Activated CD4-positive, alpha-beta memory T cell treated with anti-CD3 and anti-CD28 coated beads for 36 hours (primary cell): ENCODE measurements around the gene C2CD2L. TPM values are rescaled to one million over a fixed set of nuclear protein-coding genes. Genes with fewer than 3 reads are reported as not detected.
"Not testable (repeated sequence)": the region's sequence is repeated elsewhere in the genome, so short reads cannot be mapped to it uniquely, and the experiment has no call there.

ENCODE experiments used
- CTCF ChIA-PET: fragments of 350-600 bp; sonication (Branson Sonifier 250); formaldehyde crosslinking; loops from one replicate; lab custom pipeline; 2021; ENCODE audit warnings: antibody characterized with exemption, inconsistent platforms; lab: Charles Lee
- POLR2A ChIA-PET: fragments of 350-600 bp; sonication (Branson Sonifier 250); formaldehyde crosslinking; loops from one replicate; lab custom pipeline; 2021; ENCODE audit warnings: antibody characterized with exemption; lab: Charles Lee
- DNase-seq: peaks from one replicate; pipeline ENCODE4 v3.0.0-alpha.2; 2020
- H3K27ac Mint-ChIP-seq: one replicate; pipeline ENCODE4 v1.8.0; 2021; ENCODE audit warnings: mixed read lengths
- H3K27me3 Mint-ChIP-seq: one replicate; pipeline ENCODE4 v1.8.0; 2021; ENCODE audit warnings: mixed read lengths
- H3K36me3 Mint-ChIP-seq: one replicate; pipeline ENCODE4 v1.8.0; 2021; ENCODE audit warnings: mixed read lengths
- H3K4me1 Mint-ChIP-seq: one replicate; pipeline ENCODE4 v1.8.0; 2021; ENCODE audit warnings: low read depth, mixed read lengths
- H3K4me3 Mint-ChIP-seq: one replicate; pipeline ENCODE4 v1.8.0; 2021; ENCODE audit warnings: mild to moderate bottlenecking, mixed read lengths
- H3K9me3 Mint-ChIP-seq: one replicate; pipeline ENCODE4 v1.8.0; 2021; ENCODE audit warnings: mixed read lengths
- intact Hi-C: fragments of 100-400 bp; cut with micrococcal nuclease; formaldehyde crosslinking; loops from one replicate; pipeline ENCODE4 v1.15.1; 2023
- total RNA-seq, 2 experiments: library from RNA; stranded (reverse); gene quantifications; one replicate each; pipeline ENCODE4 v1.2.3, GENCODE V29; 2021

The C2CD2L gene
- total RNA-seq, result 10 to 100 TPM; 23.6 to 25.2 TPM

- H3K9me3 Mint-ChIP-seq, result no peaks in the 10 kb centered on the region
- peak within 1 kb of the TSS; percentile 93 for H3K27ac Mint-ChIP-seq
- DNase-seq, result peak; percentile 95
- H3K4me3 Mint-ChIP-seq, result peak within 1 kb of the TSS; percentile 80
- ChIA-PET CTCF (interaction anchor here (0.6 to 1.8 kb wide), 9 partner anchors 12 to 217 kb away, joined by 3 to 9 read pairs (median 5); partner anchors contain the start of genes CBL, HINFP and NLRX1), POLR2A (interaction anchor here (0.8 to 5.2 kb wide), 11 partner anchors 9 to 99 kb away, joined by 3 to 56 read pairs (median 5); partner anchors contain the start of genes HINFP, HMBS, HYOU1 and TRAPPC4)
- intact Hi-C loops, result loop anchor here (1.0 to 5.0 kb wide), 6 partner anchors 12 to 214 kb away; partner anchors contain the start of genes BCL9L, HINFP, HYOU1 and VPS11
- H3K27me3 Mint-ChIP-seq, result no peaks in the 10 kb centered on the region
- H3K36me3 Mint-ChIP-seq, result peaks cover 4% of the 10 kb centered on the region
- peaks cover 41% of the 10 kb centered on the region for H3K4me1 Mint-ChIP-seq
Measured at GRCh38 chr11:119106564-119107537, at the start of gene C2CD2L. Gene C2CD2L, plus strand, starts transcription at chr11:119107344. Its CDS starts 398 bp downstream, at chr11:119107742.

- peaks cover 33% of the 10 kb centered on the region for H3K4me1 Mint-ChIP-seq
- DNase-seq, H3K27ac Mint-ChIP-seq, H3K4me3 Mint-ChIP-seq, H3K27me3 Mint-ChIP-seq, intact Hi-C loops, CTCF ChIA-PET, H3K9me3 Mint-ChIP-seq, POLR2A ChIA-PET: not testable (repeated sequence)
- peaks cover 15% of the 10 kb centered on the region for H3K36me3 Mint-ChIP-seq
Measured at GRCh38 chr11:119059128-119059527, 48.0 kb upstream of the C2CD2L start.

GRCh38 chr11:119061256-119061655, 45.9 kb upstream of the C2CD2L start:
- H3K27me3 Mint-ChIP-seq, result no peaks in the 10 kb centered on the region

GRCh38 chr11:119062779-119063178, 44.4 kb upstream of the C2CD2L start:
- intact Hi-C loops, result no loop called here
- POLR2A ChIA-PET, result interaction anchor here (1.5 kb wide), 1 partner anchor 32 kb away, joined by 5 read pairs; a partner anchor contains a TSS
- no peak overlapping the region for H3K27ac Mint-ChIP-seq
- no peaks in the 10 kb centered on the region for H3K9me3 Mint-ChIP-seq
- no peaks in the 10 kb centered on the region for H3K27me3 Mint-ChIP-seq
- H3K36me3 Mint-ChIP-seq, result peaks cover 4% of the 10 kb centered on the region
- no peak for DNase-seq
- H3K4me1 Mint-ChIP-seq, result peaks cover 36% of the 10 kb centered on the region
- no peak overlapping the region for H3K4me3 Mint-ChIP-seq
- CTCF ChIA-PET, result no interaction called here

More at GRCh38 chr11:119061256-119061655, 45.9 kb upstream of the C2CD2L start:
- no peak for DNase-seq
- intact Hi-C loops, result no loop called here
- Mint-ChIP-seq H3K9me3 (no peaks in the 10 kb centered on the region), H3K27ac (no peak overlapping the region), H3K4me1 (peaks cover 32% of the 10 kb centered on the region), H3K36me3 (peaks cover 5% of the 10 kb centered on the region), H3K4me3 (no peak overlapping the region)
- CTCF ChIA-PET, result no interaction called here
- POLR2A ChIA-PET, result no interaction called here

GRCh38 chr11:119065369-119065768, 41.8 kb upstream of the C2CD2L start:
- peaks cover 38% of the 10 kb centered on the region for H3K4me1 Mint-ChIP-seq
- H3K27me3 Mint-ChIP-seq, result no peaks in the 10 kb centered on the region
- H3K9me3 Mint-ChIP-seq, result no peaks in the 10 kb centered on the region
- DNase-seq, result peak; percentile 66
- no peak overlapping the region for H3K4me3 Mint-ChIP-seq
- POLR2A ChIA-PET, result interaction anchor here (0.8 kb wide), 1 partner anchor 41 kb away, joined by 3 read pairs; no protein-coding TSS in a partner anchor
- no peak overlapping the region for H3K27ac Mint-ChIP-seq
- CTCF ChIA-PET, result interaction anchor here (0.6 to 1.3 kb wide), 5 partner anchors 9 to 131 kb away, joined by 3 to 6 read pairs (median 4); no protein-coding TSS in a partner anchor
- peaks cover 10% of the 10 kb centered on the region for H3K36me3 Mint-ChIP-seq
- intact Hi-C loops, result loop anchor here (1.0 to 5.0 kb wide), 2 partner anchors 131 to 272 kb away; no protein-coding TSS in a partner anchor

- peaks cover 11% of the 10 kb centered on the region for H3K36me3 Mint-ChIP-seq
- peak; percentile 99 for DNase-seq
- ChIA-PET CTCF (interaction anchor here (0.6 to 2.3 kb wide), 17 partner anchors 9 to 255 kb away, joined by 3 to 12 read pairs (median 5); partner anchors contain the start of genes HMBS, HYOU1 and SLC37A4), POLR2A (interaction anchor here (0.6 to 2.7 kb wide), 18 partner anchors 8 to 138 kb away, joined by 3 to 35 read pairs (median 5); partner anchors contain the start of genes C2CD2L, CBL, CENATAC and DPAGT1)
- peak within 1 kb of the TSS; percentile 97 for H3K27ac Mint-ChIP-seq
- no peaks in the 10 kb centered on the region for H3K9me3 Mint-ChIP-seq
- intact Hi-C loops, result loop anchor here (1.0 to 5.0 kb wide), 5 partner anchors 10 to 270 kb away; partner anchors contain the start of genes C2CD2L and HYOU1
- peaks cover 38% of the 10 kb centered on the region for H3K4me1 Mint-ChIP-seq
- no peaks in the 10 kb centered on the region for H3K27me3 Mint-ChIP-seq
- peak within 1 kb of the TSS; percentile 96 for H3K4me3 Mint-ChIP-seq
Measured at GRCh38 chr11:119067371-119068222, 39.5 kb upstream of the C2CD2L start, which contains the start of gene VPS11. Gene VPS11, plus strand, starts transcription at chr11:119067818. Its CDS starts 6 bp downstream, at chr11:119067824.

- intact Hi-C loops, result no loop called here
- Mint-ChIP-seq H3K27me3 (no peaks in the 10 kb centered on the region), H3K9me3 (no peaks in the 10 kb centered on the region), H3K27ac (no peak overlapping the region), H3K4me1 (no peaks in the 10 kb centered on the region), H3K4me3 (no peak overlapping the region), H3K36me3 (peaks cover 23% of the 10 kb centered on the region)
- ChIA-PET CTCF (interaction anchor here (1.5 kb wide), 1 partner anchor 43 kb away, joined by 3 read pairs; the partner anchor contains the start of gene HINFP), POLR2A (interaction anchor here (0.7 to 1.4 kb wide), 4 partner anchors 10 to 62 kb away, joined by 3 to 5 read pairs (median 4); partner anchors contain the start of gene VPS11)
- DNase-seq, result no peak
Measured at GRCh38 chr11:119077839-119078238, 29.3 kb upstream of the C2CD2L start.

- intact Hi-C loops, result no loop called here
- Mint-ChIP-seq H3K27ac (no peak overlapping the region), H3K36me3 (peaks cover 16% of the 10 kb centered on the region), H3K9me3 (no peaks in the 10 kb centered on the region), H3K27me3 (no peaks in the 10 kb centered on the region), H3K4me3 (no peak overlapping the region), H3K4me1 (no peaks in the 10 kb centered on the region)
- DNase-seq, result no peak
- CTCF ChIA-PET, result interaction anchor here (0.8 to 1.5 kb wide), 2 partner anchors 42 to 127 kb away, joined by 3 read pairs; partner anchors contain the start of genes CBL and HINFP
- POLR2A ChIA-PET, result interaction anchor here (0.7 to 1.4 kb wide), 4 partner anchors 11 to 28 kb away, joined by 3 to 5 read pairs (median 4); partner anchors contain the start of genes HYOU1 and VPS11
Measured at GRCh38 chr11:119078675-119079420, 28.3 kb upstream of the C2CD2L start.

- CTCF ChIA-PET, result interaction anchor here (1.8 kb wide), 1 partner anchor 115 kb away, joined by 5 read pairs; no protein-coding TSS in a partner anchor
- Mint-ChIP-seq H3K9me3 (no peaks in the 10 kb centered on the region), H3K36me3 (peaks cover 14% of the 10 kb centered on the region), H3K27me3 (no peaks in the 10 kb centered on the region), H3K27ac (peak overlapping the region; percentile 3), H3K4me3 (no peak overlapping the region), H3K4me1 (peaks cover 14% of the 10 kb centered on the region)
- intact Hi-C loops, result no loop called here
- POLR2A ChIA-PET, result interaction anchor here (0.5 to 1.0 kb wide), 2 partner anchors 11 to 13 kb away, joined by 3 read pairs; no protein-coding TSS in a partner anchor
- no peak for DNase-seq
Measured at GRCh38 chr11:119081682-119082260, 25.4 kb upstream of the C2CD2L start.
